ENCODE data around the gene HCRT.
"Not testable (repeated sequence)": the region's sequence is repeated elsewhere in the genome, so short reads cannot be mapped to it uniquely, and the experiment has no call there.

The HCRT gene
- 0 to 0.35 (median 0.24) reads per million in 4 experiments for total RNA-seq

DNA sequence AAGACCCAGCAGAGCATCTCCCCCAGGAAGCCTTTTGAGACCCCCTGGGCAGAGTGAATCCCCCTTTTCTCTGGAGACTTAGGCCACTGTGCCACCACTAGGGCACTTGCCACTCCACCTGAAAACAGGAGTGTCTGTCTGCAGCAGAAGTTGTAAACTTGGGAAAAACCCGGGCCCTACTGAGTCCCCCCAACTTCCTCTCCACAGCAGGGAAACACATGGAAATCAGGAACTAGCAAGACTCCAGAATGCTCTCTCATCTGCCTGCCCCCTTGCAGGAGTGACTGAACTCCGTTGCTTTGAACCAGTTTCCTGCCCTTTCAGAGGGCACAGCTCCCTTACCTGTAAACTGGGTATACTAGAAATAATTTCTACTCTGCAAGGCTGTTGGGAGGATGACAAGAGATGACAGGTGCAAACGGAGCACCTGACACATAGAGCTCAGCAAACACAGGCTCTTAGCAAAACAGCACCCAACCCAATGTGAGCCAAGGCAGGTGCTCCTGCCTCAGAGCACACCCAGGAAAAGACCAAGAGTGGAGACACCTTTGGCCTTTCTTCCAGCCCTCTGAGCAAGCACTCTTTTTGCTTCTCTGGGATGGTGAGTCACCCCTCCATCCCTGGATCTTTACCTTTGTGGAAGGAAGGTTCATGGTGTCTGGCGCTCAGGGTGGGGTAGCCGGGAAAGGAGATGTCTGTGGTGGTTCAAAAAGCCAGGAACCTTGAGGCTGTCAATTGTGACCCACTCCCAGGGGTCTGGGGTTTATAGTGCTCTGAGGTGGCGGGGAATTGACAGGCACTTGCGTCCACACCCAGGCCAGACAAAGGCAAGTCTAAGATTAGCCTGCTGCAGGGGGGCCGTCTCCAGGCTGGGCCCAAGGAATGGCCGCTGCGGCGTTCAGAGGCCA lies at the start of gene HCRT:
HCRT (minus strand) TSS at position 740 of the 908 bp plus-strand sequence; CDS start at position 653, 87 bp downstream.
- DNase-seq: no peak

GRCh38 chr17:42233994-42234393 lies 48.7 kb upstream of the HCRT start:
- no peak for DNase-seq

DNA sequence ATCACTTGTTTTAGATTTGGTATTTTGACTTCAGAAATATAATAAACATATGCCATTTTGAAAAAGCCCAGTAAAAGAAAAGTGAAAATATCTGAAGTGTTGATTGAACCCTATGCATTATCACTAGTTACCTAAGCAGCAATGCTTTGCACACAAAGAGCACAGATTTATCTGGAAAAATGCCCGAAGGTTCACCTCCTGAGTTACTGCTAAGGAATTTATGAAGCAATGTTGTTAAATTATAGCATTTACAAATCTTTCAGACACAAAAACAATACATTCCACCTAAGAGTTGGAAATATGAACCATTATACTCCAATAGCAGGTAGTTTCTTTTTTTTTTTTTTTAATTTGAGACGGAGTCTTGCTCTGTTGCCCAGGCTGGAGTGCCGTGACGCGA lies 47.9 kb upstream of the HCRT start:
- DNase-seq: no peak

DNA sequence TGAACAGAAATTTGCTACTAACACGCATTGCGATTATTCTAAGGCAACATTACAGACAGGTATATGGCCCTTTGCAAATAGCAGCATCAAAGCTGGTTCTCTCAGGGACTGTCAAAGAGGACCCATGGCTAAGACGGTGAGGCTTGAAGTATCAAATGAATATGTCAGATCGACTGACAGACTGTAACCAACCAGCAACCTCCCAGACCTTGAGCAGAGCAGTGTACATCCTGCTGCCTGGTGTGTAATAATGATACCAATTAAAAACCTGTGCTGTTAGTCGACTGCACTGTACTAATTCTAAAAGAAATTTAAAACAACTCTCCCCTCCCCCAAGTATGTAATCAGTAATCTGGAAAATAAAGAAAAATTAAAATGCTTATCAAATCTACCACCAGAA lies 45.0 kb upstream of the HCRT start:
- DNase-seq: no peak

DNA sequence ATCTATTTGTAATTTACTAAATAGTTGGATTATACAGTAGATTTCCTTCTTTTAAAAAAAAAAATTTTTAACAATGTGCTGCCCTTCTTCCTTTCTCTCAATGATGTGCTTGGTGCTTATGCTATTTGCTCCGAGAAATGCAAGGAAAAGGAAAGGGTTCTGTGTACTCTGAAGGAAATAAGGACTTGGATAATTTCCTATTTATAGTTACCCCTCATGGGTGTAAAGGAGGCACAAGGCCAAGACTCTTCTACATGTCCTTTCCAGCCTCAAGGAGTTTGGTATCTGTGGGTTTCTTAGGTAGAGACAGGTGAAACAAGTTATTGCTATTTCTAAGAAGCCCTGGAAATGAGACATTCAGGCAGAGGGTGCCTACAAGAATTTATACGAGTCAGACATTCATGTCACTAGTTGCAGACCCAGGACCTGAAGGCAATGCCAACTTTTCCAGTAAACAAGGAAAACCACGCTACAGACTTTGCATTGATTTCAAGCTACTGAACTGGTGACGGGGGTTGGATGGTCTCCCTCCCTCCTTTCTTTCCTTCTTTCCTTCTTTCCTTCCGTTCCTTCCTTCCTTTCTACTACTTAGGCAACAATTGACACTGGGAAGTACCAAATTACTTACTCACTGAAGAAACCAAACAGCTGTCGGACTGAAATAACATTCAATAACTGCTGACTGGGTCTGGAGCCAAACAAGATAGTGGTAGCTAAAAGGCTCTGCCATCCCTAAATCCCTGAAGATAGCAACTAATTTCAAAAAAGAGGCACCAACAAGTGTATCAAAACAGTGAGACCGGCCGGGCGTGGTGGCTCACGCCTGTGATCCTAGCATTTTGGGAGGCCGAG lies 42.8 kb upstream of the HCRT start:
- DNase-seq: no peak

DNA sequence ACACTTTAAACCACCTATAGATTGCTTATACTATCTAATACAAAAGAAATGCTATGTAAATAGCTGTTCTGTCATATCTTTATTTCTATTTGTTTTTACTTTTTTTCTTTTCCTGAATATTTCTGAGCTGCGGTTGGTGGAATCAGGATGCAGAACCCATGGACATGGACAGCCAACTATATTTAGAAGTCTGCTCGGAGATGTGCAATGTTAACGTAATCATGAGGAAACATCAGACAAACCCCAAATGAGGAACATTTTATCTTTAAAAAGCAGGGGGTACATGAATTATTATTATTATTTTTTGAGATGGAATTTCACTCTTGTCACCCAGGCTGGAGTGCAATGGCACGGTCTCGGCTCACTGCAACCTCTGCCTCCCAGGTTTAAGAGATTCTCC lies 40.4 kb upstream of the HCRT start:
- no peak for DNase-seq

GRCh38 chr17:42224651-42225050 lies 39.4 kb upstream of the HCRT start:
- no peak for DNase-seq

GRCh38 chr17:42221886-42222745 lies 36.9 kb upstream of the HCRT start:
- DNase-seq: peak; percentile 10

- not testable (repeated sequence) for DNase-seq
Observed at GRCh38 chr17:42219280-42219679, 34.0 kb upstream of the HCRT start.

DNA sequence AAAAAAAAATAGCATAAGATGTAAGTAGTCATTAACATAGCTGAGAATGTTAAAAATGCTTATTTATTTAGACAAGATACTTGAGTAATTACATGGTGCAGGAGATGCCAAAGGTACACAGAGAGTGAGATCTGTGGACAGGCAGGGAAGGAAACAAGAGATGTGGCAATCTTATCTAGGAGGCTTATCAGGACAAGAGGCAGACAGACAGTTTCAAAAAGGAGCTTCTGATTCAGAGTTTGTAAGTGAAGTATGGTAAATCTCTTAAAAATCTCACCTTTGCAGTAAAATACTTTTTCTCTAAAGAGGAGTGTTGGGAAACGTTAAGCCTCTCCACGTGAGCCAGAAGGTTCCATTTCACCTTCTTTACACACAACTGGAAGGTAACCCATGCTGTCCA lies 28.9 kb upstream of the HCRT start:
- no peak for DNase-seq

- DNase-seq: no peak
Observed at GRCh38 chr17:42212382-42212781, 27.1 kb upstream of the HCRT start.

GRCh38 chr17:42211921-42212341 lies 26.7 kb upstream of the HCRT start:
- not testable (repeated sequence) for DNase-seq

GRCh38 chr17:42210046-42210445 lies 24.8 kb upstream of the HCRT start:
- no peak for DNase-seq

DNA sequence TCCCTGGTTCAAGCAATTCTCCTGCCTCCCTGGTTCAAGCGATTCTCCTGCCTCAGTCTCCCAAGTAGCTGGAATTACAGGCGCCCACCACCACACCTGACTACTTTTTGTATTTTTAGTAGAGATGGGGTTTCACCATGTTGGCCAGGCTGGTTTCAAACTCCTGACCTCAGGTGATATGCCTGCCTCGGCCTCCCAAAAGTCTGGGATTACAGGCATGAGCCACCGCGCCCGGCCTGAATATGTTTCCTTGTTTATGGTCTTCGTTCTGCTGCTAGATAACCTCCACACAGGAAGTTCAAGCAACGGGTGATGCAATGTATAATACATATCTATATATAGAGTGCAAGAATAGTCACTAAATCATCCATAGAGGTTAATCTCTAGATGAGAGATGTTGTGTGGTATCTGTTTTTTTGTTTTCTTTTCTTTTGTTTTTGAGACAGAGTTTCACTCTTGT lies 20.9 kb upstream of the HCRT start:
- DNase-seq: not testable (repeated sequence)

- no peak for DNase-seq
Observed at GRCh38 chr17:42203354-42203753, 18.1 kb upstream of the HCRT start.

DNA sequence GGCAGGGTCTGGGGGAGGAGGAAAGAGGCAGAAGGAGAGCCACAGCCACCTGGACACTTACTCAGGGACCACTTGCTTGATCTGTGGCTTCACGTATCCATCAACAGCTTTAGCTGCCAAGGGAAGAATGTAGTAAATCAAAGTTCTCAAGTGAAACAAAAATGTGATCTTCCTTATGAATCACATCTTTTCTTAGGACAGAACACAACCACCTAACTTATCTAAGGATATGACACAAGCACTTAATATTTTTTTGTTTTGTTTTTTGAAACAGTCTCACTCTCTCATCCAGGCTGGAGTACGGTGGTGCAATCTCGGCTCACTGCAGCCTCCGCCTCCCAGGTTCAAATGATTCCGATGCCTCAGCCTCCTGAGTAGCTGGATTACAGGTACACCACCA lies 17.4 kb upstream of the HCRT start:
- no peak for DNase-seq

DNA sequence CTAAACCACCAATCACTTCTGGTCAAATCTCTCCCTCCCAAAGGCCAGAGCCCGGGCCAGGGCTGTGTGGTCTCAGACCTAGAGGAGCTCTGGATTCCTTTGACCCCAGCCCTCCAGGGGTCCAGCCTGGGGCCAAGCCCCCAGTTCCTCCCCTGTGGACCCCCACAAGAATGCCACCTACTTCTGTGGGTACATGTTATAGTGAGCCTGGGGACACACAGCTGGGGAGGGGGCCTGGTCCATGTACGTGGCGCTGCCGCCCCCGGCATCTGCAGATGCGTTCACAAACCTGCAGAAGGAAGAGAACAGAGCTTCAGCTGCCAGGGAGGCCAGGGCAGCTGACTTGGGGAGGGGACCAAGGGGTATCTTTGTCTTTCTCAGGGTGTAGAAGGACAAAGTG lies 16.9 kb upstream of the HCRT start:
- no peak for DNase-seq

- DNase-seq: no peak
Observed at GRCh38 chr17:42201458-42201772, 16.2 kb upstream of the HCRT start.

GRCh38 chr17:42200706-42201457 lies 15.6 kb upstream of the HCRT start:
- no peak for DNase-seq

DNA sequence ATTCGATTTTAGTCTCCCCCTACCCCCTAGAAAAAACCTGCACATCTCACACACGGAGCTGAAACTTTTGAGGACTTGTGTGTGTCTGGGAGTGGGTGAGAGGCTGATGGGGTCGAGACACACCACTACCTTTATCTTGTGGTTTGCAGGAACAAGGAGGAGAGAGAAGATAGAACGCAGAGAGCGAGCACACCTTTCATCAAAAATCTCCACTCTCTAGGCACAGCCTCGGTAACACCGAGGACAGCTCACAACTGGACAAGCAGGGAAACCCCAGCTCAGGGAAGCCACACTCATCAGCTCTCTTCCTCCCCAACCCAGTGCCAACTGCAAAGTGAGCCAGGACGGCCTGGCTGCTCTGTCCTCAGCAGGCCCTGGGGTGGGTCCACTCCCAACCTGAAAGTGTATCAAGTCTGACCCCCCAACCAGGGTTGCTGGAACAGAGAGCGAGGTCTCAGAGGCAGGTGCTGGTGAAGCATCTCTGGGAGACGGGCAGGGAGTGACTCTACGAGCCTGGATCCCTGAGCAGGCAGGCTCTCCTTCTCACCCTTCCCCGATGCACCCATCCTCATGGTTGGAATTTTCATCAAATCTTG lies 14.3 kb upstream of the HCRT start:
- DNase-seq: no peak

- no peak for DNase-seq
Observed at GRCh38 chr17:42198897-42199296, 13.6 kb upstream of the HCRT start.
